Ammon's horn (tissue), 1 donor: ENCODE data around the gene NBPF1.
"Not testable (repeated sequence)": the region's sequence is repeated elsewhere in the genome, so short reads cannot be mapped to it uniquely, and the experiment has no call there.

Source experiments
- DNase-seq: peaks from one replicate; pipeline ENCODE4 v3.0.0-alpha.2; 2016; ENCODE audit warnings: low spot score

The NBPF1 gene

DNA sequence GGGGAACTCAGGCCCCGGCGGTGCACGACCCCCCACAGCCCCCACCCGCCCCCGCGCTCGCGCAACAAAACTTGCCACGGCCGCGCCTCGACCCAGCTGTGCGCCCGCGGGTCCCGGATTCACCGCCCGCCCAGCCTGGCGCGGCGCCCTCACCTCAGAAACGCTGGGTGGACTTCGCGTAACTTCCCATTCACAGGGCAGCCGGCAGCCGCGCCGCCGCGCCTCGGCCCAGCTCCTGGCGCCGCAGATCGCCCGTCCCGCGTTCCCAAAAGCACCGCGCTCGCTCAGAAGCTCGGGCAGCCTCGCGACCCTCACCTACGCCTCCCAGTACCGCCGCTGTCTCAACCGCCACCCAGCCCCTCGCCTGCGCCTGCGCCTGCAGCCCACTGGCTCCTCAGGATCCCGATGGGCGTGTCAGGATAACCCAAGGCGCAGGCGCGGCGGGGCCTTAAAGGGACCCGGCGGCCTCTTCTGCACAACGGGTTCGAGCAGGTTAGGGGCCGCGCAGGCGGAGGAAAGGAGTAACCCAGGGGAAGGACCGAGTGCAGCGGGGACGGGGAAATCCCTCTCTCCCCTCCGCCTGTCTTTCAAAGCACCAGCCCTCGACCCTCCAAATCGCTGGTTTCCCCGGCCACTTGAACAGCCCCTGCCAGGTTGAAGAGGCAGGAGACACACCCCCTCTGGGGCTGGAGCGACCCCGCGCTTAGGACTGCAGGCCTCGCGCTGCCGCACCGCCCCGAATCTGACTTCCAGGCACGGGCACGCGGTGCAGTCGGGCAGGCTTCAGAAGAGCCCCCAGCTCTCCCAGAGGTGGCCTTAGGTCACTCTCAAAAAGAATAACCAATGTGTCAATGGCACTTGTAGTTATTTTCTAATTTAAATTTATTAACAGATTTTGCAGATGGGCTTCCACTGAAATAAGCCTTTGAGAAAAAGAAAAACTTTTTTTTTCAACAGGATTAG is at the start of gene NBPF1:
Gene NBPF1 (minus strand): TSS at position 380 of the 963 bp plus-strand sequence.
- peak; percentile 99 for DNase-seq

DNA sequence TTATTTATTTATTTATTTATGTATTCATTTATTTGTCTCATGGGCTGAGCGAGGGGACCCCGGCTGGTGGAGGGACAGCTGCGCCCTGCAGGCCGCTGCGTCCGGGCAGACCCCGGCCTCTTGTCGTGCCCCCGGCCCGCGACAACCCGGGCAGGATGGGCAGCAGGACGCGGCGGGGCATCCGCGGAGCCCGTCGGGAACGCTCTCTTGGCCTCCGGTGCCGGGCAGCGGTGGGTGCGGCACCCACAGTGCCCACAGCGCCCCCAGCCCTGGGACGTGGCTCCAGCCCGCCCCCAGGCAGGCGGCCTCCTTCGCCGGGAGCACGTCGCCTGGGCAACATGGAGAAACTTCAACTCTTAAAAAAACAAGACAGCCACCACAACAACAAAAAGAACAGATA is 44.9 kb upstream of the NBPF1 start:
- DNase-seq: not testable (repeated sequence)

DNA sequence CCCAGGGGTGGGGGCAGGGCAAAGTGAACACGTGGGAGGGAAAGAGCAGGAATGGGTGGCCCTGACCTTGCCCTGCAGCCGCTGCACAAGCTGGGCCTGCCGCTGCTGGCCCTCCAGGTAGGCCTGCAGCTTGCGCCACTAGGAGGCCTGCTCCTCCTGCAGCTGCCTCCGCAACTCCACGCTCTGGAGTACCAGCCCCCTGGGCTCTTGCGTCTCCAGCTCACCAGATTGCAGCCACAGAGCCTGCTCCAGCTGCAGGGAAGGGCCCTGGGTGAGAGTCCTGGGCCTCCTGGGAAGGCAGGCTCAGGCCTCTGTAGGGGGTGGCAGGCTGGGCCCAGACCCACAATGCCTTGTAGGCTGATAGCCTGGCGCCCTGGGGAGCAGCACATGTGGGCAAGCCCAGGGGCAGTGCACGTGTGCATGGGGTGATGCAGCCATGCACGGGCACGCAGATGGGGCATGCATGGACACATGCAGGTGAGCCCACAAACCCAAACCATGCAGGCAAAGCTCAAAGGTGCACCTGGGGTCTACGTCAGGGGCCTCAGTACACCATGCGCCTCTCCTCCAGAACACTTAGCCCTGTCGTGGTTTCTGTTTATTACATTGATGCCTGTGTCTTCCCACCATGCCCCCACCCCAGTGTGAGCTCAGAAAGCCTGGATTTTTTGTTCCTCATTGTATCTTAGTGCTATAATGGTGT is 43.8 kb upstream of the NBPF1 start:
- not testable (repeated sequence) for DNase-seq

DNA sequence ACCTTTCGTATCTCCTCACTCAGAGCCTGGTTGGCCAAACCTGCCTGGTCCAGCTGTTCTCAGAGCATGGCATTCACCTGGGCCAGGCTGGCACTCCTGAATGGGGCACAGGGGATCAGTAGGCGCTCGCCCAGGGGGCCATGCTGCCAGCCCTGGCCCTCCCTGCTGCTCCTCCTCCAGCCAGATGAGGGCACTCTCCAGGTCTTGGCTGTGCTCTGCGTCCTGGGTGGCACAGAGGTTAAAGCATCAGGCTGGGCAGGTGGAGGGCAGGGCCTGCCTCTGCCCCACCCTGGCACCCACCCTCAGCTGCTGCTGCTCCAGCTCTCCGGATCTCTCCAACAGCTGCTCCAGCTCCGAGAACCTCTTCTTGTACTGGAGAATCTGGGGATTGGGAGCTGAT is 43.2 kb upstream of the NBPF1 start:
- not testable (repeated sequence) for DNase-seq

DNA sequence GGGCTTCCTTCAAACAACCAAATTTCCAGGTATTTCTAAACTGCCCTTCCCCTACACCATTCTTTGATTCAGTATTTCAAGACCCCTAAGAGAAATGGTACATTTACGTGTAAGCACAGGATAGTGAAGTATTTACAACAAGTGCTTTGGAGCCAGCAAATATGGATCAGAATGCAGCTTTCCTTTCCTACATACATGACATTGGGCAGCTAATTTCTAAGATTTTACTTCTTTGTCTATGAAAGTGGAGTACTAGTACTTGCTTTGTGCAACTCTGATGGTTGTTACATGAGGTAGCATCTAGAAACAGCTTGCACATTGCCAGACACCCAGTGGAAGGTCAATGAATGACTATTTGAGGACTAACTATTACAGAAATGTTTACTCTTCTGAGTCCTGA is 38.2 kb upstream of the NBPF1 start:
- DNase-seq: not testable (repeated sequence)

DNA sequence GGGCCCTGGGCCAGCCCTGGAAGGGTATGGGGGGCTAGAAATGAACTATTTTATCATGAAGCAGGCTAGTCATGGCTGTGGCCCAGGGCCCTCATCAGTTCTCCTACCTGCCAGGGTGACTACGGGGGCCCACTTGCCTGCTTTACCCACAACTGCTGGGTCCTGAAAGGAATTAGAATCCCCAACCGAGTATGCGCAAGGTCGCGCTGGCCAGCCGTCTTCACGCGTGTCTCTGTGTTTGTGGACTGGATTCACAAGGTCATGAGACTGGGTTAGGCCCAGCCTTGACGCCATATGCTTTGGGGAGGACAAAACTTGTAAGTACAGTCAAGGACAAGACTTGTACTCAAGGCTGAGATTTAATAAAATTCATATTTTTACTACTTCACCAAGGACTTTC is 36.6 kb upstream of the NBPF1 start:
- DNase-seq: not testable (repeated sequence)

DNA sequence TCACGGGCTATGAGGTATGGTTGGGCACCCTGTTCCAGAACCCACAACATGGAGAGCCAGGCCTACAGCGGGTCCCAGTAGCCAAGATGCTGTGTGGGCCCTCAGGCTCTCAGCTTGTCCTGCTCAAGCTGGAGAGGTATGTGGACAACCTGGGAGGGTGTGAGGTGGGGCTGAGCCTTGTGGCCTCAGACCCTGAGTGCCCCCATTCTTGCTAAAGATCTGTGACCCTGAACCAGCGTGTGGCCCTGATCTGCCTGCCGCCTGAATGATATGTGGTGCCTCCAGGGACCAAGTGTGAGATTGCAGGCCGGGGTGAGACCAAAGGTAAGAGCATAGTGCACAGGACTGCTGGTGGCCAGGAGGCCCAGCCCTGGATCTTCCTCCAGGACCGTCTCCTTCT is 36.0 kb upstream of the NBPF1 start:
- not testable (repeated sequence) for DNase-seq

DNA sequence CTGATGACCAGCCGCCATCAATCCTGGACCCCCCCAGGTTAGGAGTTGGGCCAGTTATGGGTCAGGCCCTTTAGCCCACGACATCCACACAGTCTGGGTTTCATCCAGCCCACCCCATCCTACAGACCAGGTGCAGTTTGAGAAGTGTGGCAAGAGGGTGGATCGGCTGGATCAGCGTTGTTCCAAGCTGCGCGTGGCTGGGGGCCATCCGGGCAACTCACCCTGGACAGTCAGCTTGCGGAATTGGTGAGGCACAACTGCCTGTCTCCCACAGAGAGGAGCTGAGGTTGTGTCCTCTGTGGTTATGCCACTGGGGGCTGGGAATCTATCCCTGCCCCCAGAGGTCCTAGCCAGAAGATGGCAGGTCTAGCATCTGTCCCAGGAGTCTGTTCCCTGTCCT is 35.4 kb upstream of the NBPF1 start:
- DNase-seq: not testable (repeated sequence)

DNA sequence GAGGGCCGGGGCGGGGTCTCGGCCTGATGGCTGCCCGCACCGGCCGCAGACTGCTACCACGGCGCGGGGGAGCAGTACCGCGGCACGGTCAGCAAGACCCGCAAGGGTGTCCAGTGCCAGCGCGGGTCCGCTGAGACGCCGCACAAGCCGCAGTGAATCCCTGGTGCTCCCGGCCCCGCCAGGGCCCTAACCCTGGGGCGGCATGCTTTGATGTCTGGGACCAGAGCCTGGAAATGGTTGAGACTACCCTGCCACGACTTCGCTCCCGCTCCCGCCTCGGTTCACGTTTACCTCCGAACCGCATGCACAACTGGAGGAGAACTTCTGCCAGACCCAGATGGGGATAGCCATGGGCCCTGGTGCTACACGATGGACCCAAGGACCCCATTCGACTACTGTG is 34.9 kb upstream of the NBPF1 start:
- DNase-seq: not testable (repeated sequence)

DNA sequence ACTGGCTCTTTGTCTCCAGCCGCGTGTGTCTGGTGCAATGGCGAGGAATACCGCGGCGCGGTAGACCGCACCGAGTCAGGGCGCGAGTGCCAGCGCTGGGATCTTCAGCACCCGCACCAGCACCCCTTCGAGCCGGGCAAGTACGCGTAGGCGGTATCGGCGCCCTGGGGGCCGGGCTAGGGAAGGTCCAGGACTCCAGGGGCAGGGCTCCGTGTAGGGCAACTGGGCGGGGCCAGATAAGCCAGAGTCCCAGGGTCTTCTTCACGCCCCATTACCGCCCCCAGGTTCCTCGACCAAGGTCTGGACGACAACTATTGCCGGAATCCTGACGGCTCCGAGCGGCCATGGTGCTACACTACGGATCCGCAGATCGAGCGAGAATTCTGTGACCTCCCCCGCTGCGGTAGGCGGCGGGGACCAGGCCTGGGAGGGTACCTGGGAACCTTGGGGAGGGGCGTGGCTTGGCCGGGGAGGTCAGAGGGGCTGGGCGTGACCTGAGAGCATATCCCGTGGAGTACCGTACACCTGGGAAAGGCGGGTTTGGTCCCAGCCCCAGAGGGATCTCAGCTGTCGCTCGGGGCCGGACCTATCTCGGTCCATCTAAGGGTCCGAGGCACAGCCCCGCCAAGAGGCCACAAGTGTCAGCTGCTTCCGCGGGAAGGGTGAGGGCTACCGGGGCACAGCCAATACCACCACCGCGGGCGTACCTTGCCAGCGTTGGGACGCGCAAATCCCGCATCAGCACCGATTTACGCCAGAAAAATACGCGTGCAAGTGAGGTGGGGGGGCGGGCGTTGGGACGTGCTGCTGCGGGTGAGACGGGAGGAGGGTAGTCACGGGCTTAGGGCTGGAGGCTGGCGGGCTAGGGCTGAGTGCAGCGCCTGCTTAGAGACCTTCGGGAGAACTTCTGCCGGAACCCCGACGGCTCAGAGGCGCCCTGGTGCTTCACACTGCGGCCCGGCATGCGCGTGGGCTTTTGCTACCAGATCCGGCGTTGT is 34.1 kb upstream of the NBPF1 start:
- not testable (repeated sequence) for DNase-seq

DNA sequence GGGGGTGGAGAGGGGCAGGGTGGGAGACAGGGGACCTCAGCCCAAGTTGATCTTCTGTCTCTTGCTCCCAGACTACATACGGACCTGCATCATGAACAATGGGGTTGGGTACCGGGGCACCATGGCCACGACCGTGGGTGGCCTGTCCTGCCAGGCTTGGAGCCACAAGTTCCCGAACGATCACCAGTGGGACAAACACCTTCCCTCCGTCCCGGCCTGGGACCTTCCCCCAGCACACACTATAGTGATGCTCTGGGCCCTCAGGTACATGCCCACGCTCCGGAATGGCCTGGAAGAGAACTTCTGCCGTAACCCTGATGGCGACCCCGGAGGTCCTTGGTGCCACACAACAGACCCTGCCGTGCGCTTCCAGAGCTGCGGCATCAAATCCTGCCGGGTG is 33.4 kb upstream of the NBPF1 start:
- DNase-seq: not testable (repeated sequence)

DNA sequence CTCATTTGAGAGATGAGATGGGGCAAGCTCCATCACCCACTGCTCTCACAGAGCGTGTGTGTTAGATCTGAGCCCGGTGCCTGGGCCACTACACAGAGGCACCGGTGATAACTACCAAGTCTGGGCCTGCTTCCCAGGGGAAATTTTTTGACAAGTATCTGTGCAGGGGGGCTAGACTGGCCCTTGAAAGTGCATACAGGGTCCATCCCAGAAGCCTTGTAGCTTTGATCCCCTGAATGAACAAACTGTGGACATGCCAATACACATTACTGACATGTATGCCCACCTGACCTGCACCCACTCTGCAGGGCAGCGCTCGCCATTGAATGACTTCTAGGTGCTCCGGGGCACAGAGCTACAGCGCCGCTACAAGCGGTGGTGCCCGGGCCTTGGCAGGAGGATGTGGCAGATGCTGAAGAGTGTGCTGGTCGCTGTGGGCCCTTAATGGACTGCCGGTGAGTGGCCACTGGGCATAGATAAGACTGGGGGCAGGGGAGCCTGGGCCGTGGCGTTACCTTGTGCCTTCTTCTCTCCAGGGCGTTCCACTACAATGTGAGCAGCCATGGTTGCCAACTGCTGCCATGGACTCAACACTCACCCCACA is 32.8 kb upstream of the NBPF1 start:
- not testable (repeated sequence) for DNase-seq

DNA sequence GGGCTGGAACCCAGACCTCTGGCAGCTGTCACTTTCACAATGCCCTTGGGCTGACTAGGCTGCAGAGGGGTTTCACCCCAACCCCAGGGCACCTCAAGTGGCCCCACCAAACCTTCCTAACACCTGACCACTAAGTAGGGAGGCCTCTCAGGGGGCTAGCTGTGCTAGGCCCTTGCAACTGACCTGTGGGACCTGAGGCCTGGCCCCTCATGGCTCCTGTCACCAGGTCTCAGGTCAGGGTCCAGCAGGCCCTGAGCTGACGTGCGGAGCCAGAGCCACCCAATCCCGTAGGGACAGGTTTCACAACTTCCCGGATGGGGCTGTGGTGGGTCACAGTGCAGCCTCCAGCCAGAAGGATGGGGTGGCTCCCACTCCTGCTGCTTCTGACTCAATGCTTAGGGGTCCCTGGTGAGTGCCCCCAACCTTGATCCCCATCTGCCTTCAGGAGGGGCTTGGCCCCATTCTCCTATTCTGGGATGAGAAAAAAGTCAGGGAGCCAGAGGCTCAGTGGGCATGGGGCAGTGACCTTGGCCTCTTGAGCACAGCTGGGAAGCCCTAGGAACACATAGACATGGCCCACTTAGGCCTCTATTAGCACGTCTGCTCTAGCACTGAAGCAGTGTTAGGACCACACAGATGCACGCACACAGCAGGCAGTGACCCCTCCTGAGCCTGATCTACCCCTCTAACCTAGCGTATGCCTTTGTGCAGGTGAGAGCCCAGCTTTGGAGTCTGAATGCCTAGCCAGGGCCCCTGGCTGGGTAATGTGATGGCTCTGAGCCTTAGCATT is 32.1 kb upstream of the NBPF1 start:
- DNase-seq: not testable (repeated sequence)

DNA sequence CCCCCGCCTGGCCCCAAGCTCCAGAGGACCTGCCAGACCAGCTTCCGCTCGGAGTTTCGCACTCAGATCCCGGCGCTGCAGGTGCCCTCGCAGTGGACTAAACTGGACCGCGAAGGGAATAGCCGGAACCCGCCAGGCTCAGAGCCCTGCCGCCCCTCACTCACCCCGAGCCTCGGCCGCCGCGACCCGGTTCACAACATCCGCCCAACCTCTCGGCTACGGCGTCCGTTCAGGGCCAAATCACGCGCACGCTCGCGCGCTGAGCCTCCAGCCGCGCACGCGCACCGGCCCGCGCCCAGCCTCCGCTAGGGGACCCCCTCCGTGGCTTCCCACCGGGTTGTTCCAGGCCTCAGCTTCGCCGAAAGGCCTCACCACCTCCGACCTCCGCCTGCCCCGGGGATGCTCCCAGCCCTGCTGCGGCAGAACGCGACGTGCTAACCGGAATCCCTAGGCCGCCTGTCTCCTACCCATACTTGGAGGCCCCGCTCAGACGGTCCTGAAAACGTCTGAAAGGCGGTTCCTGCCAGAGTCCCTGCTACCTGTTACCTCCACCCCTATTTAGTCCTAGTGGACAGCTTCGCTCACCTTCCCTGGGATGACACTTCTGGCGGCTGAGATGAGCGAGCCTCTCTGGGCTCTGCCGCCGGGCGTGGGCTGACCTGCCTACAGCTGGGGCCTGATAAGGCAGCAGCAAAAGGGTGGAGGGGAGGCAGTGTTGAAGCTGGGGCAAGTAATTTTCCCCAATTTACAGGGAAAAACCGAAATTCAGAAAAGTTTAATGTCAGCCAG is 31.3 kb upstream of the NBPF1 start:
- DNase-seq: peak; percentile 97

DNA sequence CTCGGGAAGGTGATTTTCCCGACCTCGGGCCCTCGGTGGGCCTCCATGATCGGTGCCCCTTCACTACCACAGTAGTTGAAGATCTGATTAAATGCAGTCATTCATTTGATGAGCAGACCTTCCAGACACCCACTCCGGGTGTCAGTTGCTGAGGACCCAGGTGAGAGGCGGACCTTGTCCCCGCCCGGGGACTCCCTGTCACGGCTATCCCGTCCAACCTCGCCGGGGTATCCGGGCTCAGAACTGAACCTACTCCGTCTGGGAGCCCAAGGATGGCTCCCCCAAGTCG is 30.8 kb upstream of the NBPF1 start:
- DNase-seq: no peak

DNA sequence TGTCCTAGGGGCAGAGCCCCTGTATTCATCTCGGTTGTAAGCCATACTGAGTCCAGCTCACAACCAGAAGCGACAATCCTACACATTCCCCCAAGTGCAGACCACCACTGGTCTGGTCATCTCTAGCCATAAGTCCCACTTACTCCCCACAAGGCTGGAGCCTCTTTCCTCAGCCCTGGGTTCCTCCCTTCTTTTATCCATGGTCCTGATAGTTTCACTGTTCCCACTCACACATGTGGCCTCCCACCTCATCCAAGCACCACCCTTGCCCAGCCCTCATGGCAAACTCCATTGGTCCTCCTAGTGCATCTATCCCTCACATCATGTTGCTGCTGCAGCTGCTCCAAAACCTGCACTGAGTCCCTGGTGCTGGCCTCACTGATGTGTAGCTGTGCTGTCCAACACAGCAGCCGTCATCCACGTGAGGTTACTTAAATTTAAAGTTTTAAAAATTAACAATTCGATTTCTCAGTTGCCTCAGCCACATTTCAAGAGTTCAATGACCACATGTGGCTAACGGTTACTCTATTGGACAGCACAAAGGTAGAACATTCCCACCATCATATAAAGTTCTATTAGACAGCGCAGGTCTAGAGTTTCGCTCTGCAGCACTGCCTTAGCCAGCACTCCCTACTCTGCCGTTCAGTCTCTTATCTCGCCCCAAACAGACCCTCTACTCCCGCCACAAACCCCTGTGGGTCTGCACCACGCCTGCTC is 30.3 kb upstream of the NBPF1 start:
- not testable (repeated sequence) for DNase-seq

DNA sequence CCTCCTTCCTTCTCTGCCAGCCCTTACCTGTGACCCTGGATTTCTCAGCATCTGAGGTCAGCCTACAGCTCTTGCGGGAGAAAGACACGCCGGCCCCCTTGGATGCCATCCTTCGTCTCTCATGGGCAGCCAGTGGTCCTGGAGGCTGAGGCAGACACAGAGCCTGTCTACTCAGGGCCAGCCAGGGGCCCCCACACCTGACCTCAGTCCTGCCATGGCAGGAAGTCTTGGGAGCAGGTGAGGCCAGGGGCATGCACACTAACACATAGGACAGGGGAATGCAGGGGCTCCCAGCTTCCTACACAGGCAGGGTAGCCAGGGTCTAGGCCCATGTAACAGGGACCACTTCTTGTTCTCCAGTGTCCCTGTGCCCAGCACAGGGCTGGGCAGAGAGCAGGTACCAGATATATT is 29.6 kb upstream of the NBPF1 start:
- DNase-seq: not testable (repeated sequence)

DNA sequence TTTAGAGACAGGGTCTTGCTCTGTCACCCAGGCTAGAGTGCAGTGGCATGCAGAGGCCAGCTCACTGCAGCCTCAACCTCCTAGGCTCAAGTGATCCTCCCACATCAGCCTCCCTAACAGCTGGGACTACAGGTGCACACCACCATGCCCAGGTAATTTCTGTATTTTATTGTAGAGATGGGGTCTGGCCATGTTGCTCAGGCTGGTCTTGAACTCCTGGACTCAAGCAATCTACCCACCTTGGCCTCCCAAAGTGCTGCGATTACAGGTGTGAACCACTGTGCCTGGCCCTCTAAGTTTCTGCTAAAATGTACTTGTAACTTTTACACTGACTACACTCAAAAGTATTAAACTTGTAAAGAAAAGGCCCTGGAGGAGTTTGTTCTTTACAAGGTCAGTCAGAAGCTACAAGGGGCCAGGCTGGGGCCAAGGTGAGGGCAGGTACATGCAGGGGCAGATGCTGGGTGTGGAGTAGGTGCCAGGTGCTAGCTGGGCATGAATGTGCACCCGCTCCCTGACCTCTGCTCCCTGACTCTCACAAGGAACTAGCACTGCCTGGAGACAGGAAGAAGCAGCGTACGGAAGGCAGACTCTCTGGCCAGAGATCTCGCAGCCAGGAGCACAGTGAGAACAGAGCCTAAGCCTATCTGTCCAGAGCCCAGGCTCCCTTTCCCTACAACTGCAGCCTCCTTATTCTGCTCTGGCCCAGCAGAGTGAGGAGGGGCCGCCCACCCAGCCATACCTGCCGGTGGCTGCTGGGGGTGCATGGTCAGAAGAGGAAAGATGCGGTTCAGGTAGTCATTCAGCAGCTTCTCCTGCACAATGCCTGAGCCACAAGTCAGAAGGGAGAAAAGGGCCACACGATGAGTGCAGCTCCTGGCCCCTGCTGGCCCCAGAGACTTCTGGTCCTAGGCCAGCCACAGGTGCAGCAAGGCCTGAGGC is 28.9 kb upstream of the NBPF1 start:
- not testable (repeated sequence) for DNase-seq
